Measurements from ENCODE around the gene SMAD6.

DNA sequence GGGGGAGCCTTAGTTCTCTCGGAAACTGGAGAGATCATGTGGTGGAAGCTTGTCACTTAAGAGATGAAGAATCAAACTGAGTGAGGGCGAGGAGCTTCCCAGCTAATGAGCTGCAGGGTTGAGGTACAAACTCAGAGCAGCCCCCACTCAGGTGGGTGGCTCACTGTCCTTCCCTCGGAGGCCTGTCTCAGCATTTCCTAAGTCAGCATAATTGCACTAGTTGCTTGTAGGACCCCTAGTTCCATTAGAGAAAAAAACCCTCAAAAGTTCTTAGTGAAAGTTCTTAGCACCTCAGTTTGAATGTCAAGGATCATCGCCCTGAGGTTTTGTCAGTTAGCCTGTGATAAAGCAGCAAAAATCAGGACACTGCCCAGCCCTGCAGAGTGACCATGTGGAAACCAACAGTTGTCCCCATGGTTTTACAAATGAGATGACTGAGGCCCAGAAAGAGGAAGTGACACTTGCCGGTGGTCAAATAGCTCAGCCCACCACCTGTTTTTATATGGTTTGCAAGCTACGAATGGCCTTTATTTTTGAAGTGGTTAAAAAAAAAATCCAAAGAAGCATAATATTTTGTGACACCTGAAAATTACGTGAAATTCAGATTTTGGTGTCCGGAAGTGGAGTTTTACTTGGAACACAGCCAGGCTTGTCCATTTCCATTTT lies 11.9 kb downstream of the SMAD6 start:
- TF ChIP-seq CHD2 (IDR thresholded peaks at IDR 0.05; ENCODE audit: low read length, partially characterized antibody) = no peak
- no peak for TF ChIP-seq POLR2AphosphoS5 (IDR thresholded peaks at IDR 0.05; ENCODE audit: low read depth, low read length)
- TF ChIP-seq EP300 (IDR thresholded peaks at IDR 0.05; ENCODE audit: borderline replicate concordance in 1 of 2, low read depth in 1 of 2, low read length in 1 of 2) = no peak
- no peak for TF ChIP-seq RAD21 (IDR thresholded peaks at IDR 0.05; ENCODE audit: low read length)
- no peak for TF ChIP-seq TEAD4 (IDR thresholded peaks at IDR 0.05; ENCODE audit: borderline replicate concordance, insufficient read depth)
- TF ChIP-seq ELF1 (IDR thresholded peaks at IDR 0.05) = no peak
- TF ChIP-seq, protein P1, sequence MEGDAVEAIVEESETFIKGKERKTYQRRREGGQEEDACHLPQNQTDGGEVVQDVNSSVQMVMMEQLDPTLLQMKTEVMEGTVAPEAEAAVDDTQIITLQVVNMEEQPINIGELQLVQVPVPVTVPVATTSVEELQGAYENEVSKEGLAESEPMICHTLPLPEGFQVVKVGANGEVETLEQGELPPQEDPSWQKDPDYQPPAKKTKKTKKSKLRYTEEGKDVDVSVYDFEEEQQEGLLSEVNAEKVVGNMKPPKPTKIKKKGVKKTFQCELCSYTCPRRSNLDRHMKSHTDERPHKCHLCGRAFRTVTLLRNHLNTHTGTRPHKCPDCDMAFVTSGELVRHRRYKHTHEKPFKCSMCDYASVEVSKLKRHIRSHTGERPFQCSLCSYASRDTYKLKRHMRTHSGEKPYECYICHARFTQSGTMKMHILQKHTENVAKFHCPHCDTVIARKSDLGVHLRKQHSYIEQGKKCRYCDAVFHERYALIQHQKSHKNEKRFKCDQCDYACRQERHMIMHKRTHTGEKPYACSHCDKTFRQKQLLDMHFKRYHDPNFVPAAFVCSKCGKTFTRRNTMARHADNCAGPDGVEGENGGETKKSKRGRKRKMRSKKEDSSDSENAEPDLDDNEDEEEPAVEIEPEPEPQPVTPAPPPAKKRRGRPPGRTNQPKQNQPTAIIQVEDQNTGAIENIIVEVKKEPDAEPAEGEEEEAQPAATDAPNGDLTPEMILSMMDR (IDR thresholded peaks at IDR 0.05) = no peak
- TF ChIP-seq JUND (IDR thresholded peaks at IDR 0.05) = no peak
- TF ChIP-seq, protein P2, sequence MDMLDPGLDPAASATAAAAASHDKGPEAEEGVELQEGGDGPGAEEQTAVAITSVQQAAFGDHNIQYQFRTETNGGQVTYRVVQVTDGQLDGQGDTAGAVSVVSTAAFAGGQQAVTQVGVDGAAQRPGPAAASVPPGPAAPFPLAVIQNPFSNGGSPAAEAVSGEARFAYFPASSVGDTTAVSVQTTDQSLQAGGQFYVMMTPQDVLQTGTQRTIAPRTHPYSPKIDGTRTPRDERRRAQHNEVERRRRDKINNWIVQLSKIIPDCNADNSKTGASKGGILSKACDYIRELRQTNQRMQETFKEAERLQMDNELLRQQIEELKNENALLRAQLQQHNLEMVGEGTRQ (IDR thresholded peaks at IDR 0.05; ENCODE audit: borderline replicate concordance, low read depth, low read length) = no peak
- no peak for TF ChIP-seq TAF1 (IDR thresholded peaks at IDR 0.05; ENCODE audit: borderline replicate concordance, low read depth, low read length)
- no peak for TF ChIP-seq FOSL2 (IDR thresholded peaks at IDR 0.05; ENCODE audit: borderline replicate concordance, low read depth)

All from SK-N-SH (cell line).